WTC11 (cell line): Measurements from ENCODE around the gene CTLA4. TPM values are rescaled to one million over a fixed set of nuclear protein-coding genes. Genes with fewer than 3 reads are reported as not detected.

ENCODE experiments used
- ATAC-seq: fragments of 200-7000 bp; cut with Tn5 transposase; 2 replicates; pipeline ENCODE4 v1.10.0; 2021; ENCODE audit warnings: mild to moderate bottlenecking, moderate library complexity
- CTCF ChIA-PET: fragments of 300-600 bp; sonication (Branson Sonifier 250); formaldehyde crosslinking; loops from one replicate; lab custom pipeline; 2021; ENCODE audit warnings: antibody characterized with exemption; lab: Charles Lee
- POLR2A ChIA-PET: fragments of 350-600 bp; sonication (Branson Sonifier 250); formaldehyde crosslinking; loops from one replicate; lab custom pipeline; 2021; ENCODE audit warnings: antibody characterized with exemption; lab: Charles Lee
- DNase-seq: peaks from one replicate; pipeline ENCODE4 v3.0.0; 2021; ENCODE audit warnings: low spot score
- H3K27ac Mint-ChIP-seq: 2 replicates; pipeline ENCODE4 v1.8.0; 2021; ENCODE audit warnings: mixed read lengths
- H3K27me3 Mint-ChIP-seq: 2 replicates; pipeline ENCODE4 v1.8.0; 2021; ENCODE audit warnings: low read depth, mild to moderate bottlenecking, moderate library complexity, mixed read lengths
- H3K36me3 Mint-ChIP-seq: 2 replicates; pipeline ENCODE4 v1.8.0; 2021; ENCODE audit warnings: mixed read lengths
- H3K4me1 Mint-ChIP-seq: 2 replicates; pipeline ENCODE4 v1.8.0; 2022; ENCODE audit warnings: mixed read lengths
- H3K4me3 Mint-ChIP-seq: 2 replicates; pipeline ENCODE4 v1.8.0; 2021; ENCODE audit warnings: mild to moderate bottlenecking, moderate library complexity, mixed read lengths
- H3K9me3 Mint-ChIP-seq: 2 replicates; pipeline ENCODE4 v1.8.0; 2021; ENCODE audit warnings: mixed read lengths
- ATF1 ChIP-seq: sonication (generic); formaldehyde crosslinking; IDR thresholded peaks from 2 replicates; pipeline ENCODE4 v1.8.1; 2023; ENCODE audit warnings: mild to moderate bottlenecking, moderate library complexity, missing genetic modification reagents
- ATF6 ChIP-seq: sonication (generic); formaldehyde crosslinking; IDR thresholded peaks from 2 replicates; pipeline ENCODE4 v1.8.1; 2023; ENCODE audit warnings: mild to moderate bottlenecking, missing genetic modification reagents
- CREM ChIP-seq: sonication (generic); formaldehyde crosslinking; IDR thresholded peaks from 2 replicates; pipeline ENCODE4 v1.8.1; 2022; ENCODE audit warnings: mild to moderate bottlenecking, missing genetic modification reagents, moderate library complexity
- E2F4 ChIP-seq: sonication (generic); formaldehyde crosslinking; IDR thresholded peaks from 2 replicates; pipeline ENCODE4 v1.8.1; 2022; ENCODE audit warnings: low read depth, mild to moderate bottlenecking, moderate library complexity, missing genetic modification reagents, borderline replicate concordance
- EMX1 ChIP-seq: fragments of 250-450 bp; sonication (Bioruptor Pico); IDR thresholded peaks from 2 replicates; pipeline ENCODE4 v1.8.0; 2021; ENCODE audit warnings: mild to moderate bottlenecking
- ETV6 ChIP-seq: sonication (generic); formaldehyde crosslinking; IDR thresholded peaks from 2 replicates; pipeline ENCODE4 v1.8.1; 2022; ENCODE audit warnings: mild to moderate bottlenecking, missing genetic modification reagents
- FOXJ3 ChIP-seq: sonication (generic); formaldehyde crosslinking; IDR thresholded peaks from 2 replicates; pipeline ENCODE4 v1.9.0; 2021; ENCODE audit warnings: missing genetic modification reagents, mild to moderate bottlenecking, borderline replicate concordance
- FOXP4 ChIP-seq: sonication (generic); formaldehyde crosslinking; IDR thresholded peaks from 2 replicates; pipeline ENCODE4 v1.8.0; 2022; ENCODE audit warnings: mild to moderate bottlenecking, missing genetic modification reagents
- GRHL2 ChIP-seq: fragments of 250-450 bp; sonication (Bioruptor Pico); IDR thresholded peaks from 2 replicates; pipeline ENCODE4 v1.8.0; 2022; ENCODE audit warnings: mild to moderate bottlenecking, moderate library complexity; ENCODE audit not compliant: insufficient replicate concordance, severe bottlenecking
- MXD4 ChIP-seq: fragments of 250-450 bp; sonication (Bioruptor Pico); IDR thresholded peaks from 2 replicates; pipeline ENCODE4 v1.8.0; 2021; ENCODE audit warnings: mild to moderate bottlenecking, moderate library complexity, borderline replicate concordance
- STAT6 ChIP-seq: sonication (generic); formaldehyde crosslinking; conservative IDR thresholded peaks from 2 replicates; pipeline ENCODE4 v1.8.1; 2023; ENCODE audit warnings: mild to moderate bottlenecking, low read depth, missing genetic modification reagents, moderate library complexity
- ZNF121 ChIP-seq: sonication (generic); formaldehyde crosslinking; IDR thresholded peaks from 2 replicates; pipeline ENCODE4 v1.8.0; 2023; ENCODE audit warnings: missing genetic modification reagents
- ZNF138 ChIP-seq: sonication (generic); formaldehyde crosslinking; conservative IDR thresholded peaks from 2 replicates; pipeline ENCODE4 v1.8.1; 2022; ENCODE audit warnings: mild to moderate bottlenecking, moderate library complexity, missing genetic modification reagents
- ZNF232 ChIP-seq: sonication (generic); formaldehyde crosslinking; IDR thresholded peaks from 2 replicates; pipeline ENCODE4 v1.8.0; 2022; ENCODE audit warnings: mild to moderate bottlenecking, missing genetic modification reagents
- total RNA-seq: library from RNA; stranded (reverse); gene quantifications from 3 replicates; pipeline ENCODE4 v1.2.3, GENCODE V29; 2021
- TF ChIP-seq, protein P1 (sequence below): sonication (generic); formaldehyde crosslinking; IDR thresholded peaks from 2 replicates; pipeline ENCODE4 v1.8.1; 2023; ENCODE audit warnings: mild to moderate bottlenecking, missing genetic modification reagents, moderate library complexity
- TF ChIP-seq, protein P2 (sequence below): sonication (generic); formaldehyde crosslinking; IDR thresholded peaks from 2 replicates; pipeline ENCODE4 v1.8.0; 2023; ENCODE audit warnings: mild to moderate bottlenecking, missing genetic modification reagents

CTLA4 gene
- total RNA-seq, 1 experiment from 2014 or later, result 0.31 TPM

- ATAC-seq, result no peak
- Mint-ChIP-seq H3K9me3 (no peaks in the 10 kb centered on the region), H3K36me3 (no peaks in the 10 kb centered on the region)
- CTCF ChIA-PET, result no interaction called here
- TF ChIP-seq ZNF232 (CRISPR knock-in tag) (no peak), STAT6 (CRISPR knock-in tag) (no peak)
- TF ChIP-seq, all 79 proteins: peak for 0
- POLR2A ChIA-PET, result interaction anchor here (0.6 kb wide), 1 partner anchor 1164 kb away, joined by 3 read pairs; no protein-coding TSS in a partner anchor
- Mint-ChIP-seq H3K4me1 (no peaks in the 10 kb centered on the region), H3K27me3 (no peaks in the 10 kb centered on the region), H3K4me3 (no peak overlapping the region), H3K27ac (no peak overlapping the region)
- DNase-seq, result no peak
Observed at GRCh38 chr2:203870481-203870880, 2.9 kb downstream of the CTLA4 start.

- no peak for ATAC-seq
- ChIA-PET POLR2A (no interaction called here), CTCF (no interaction called here)
- Mint-ChIP-seq H3K9me3 (no peaks in the 10 kb centered on the region), H3K4me1 (no peaks in the 10 kb centered on the region), H3K36me3 (no peaks in the 10 kb centered on the region), H3K27me3 (no peaks in the 10 kb centered on the region), H3K27ac (no peak overlapping the region), H3K4me3 (no peak overlapping the region)
- DNase-seq, result no peak
- TF ChIP-seq ATF6 (CRISPR knock-in tag) (no peak), CREM (CRISPR knock-in tag) (no peak), MXD4 (CRISPR knock-in tag) (no peak), FOXJ3 (no peak), ETV6 (no peak), FOXP4 (CRISPR knock-in tag) (no peak), ZNF138 (no peak)
Observed at GRCh38 chr2:203870941-203871340, 3.4 kb downstream of the CTLA4 start.

GRCh38 chr2:203871371-203871983 is 3.9 kb downstream of the CTLA4 start:
- no peaks in the 10 kb centered on the region for H3K27me3 Mint-ChIP-seq
- no peak overlapping the region for H3K27ac Mint-ChIP-seq
- ChIA-PET CTCF (no interaction called here), POLR2A (no interaction called here)
- no peak for ATAC-seq
- no peak for DNase-seq
- H3K4me1 Mint-ChIP-seq, result no peaks in the 10 kb centered on the region
- H3K9me3 Mint-ChIP-seq, result no peaks in the 10 kb centered on the region
- H3K4me3 Mint-ChIP-seq, result no peak overlapping the region
- no peaks in the 10 kb centered on the region for H3K36me3 Mint-ChIP-seq
- no peak for TF ChIP-seq FOXP4 (CRISPR knock-in tag)
- TF ChIP-seq, protein P1, sequence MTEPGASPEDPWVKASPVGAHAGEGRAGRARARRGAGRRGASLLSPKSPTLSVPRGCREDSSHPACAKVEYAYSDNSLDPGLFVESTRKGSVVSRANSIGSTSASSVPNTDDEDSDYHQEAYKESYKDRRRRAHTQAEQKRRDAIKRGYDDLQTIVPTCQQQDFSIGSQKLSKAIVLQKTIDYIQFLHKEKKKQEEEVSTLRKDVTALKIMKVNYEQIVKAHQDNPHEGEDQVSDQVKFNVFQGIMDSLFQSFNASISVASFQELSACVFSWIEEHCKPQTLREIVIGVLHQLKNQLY (CRISPR knock-in tag), result no peak
- TF ChIP-seq ATF1 (CRISPR knock-in tag), result no peak
- no peak for TF ChIP-seq E2F4
- no peak for TF ChIP-seq ZNF121 (CRISPR knock-in tag)
- no peak for TF ChIP-seq ZNF138
- TF ChIP-seq EMX1 (CRISPR knock-in tag), result no peak
- TF ChIP-seq, protein P2, sequence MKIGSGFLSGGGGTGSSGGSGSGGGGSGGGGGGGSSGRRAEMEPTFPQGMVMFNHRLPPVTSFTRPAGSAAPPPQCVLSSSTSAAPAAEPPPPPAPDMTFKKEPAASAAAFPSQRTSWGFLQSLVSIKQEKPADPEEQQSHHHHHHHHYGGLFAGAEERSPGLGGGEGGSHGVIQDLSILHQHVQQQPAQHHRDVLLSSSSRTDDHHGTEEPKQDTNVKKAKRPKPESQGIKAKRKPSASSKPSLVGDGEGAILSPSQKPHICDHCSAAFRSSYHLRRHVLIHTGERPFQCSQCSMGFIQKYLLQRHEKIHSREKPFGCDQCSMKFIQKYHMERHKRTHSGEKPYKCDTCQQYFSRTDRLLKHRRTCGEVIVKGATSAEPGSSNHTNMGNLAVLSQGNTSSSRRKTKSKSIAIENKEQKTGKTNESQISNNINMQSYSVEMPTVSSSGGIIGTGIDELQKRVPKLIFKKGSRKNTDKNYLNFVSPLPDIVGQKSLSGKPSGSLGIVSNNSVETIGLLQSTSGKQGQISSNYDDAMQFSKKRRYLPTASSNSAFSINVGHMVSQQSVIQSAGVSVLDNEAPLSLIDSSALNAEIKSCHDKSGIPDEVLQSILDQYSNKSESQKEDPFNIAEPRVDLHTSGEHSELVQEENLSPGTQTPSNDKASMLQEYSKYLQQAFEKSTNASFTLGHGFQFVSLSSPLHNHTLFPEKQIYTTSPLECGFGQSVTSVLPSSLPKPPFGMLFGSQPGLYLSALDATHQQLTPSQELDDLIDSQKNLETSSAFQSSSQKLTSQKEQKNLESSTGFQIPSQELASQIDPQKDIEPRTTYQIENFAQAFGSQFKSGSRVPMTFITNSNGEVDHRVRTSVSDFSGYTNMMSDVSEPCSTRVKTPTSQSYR (CRISPR knock-in tag), result no peak
- no peak for TF ChIP-seq GRHL2
